Fibroblast of pulmonary artery (primary cell): ENCODE results near the gene HOXC12.

Source experiments
- DNase-seq: peaks from one replicate; pipeline ENCODE4 v3.0.0-alpha.2; 2010; ENCODE audit warnings: low read depth
- H3K4me3 ChIP-seq: replicated peaks from 2 replicates; pipeline ENCODE4 v1.5.1; 2011; ENCODE audit warnings: low read depth, mild to moderate bottlenecking, control low read depth, low read length, moderate library complexity
- CTCF ChIP-seq: IDR thresholded peaks from 2 replicates; pipeline ENCODE4 v1.5.1; 2011; ENCODE audit warnings: mild to moderate bottlenecking, control low read depth, low read length, inconsistent platforms; ENCODE audit errors: missing control alignments

Gene HOXC12

GRCh38 chr12:53982648-53983567 lies 28.2 kb downstream of the HOXC12 start:
- no peak overlapping the region for H3K4me3 ChIP-seq
- TF ChIP-seq CTCF = no peak
- no peak for DNase-seq

- TF ChIP-seq CTCF = no peak
- H3K4me3 ChIP-seq = no peak overlapping the region
- DNase-seq = no peak
Measured at GRCh38 chr12:53983568-53983949, 28.9 kb downstream of the HOXC12 start.

DNA sequence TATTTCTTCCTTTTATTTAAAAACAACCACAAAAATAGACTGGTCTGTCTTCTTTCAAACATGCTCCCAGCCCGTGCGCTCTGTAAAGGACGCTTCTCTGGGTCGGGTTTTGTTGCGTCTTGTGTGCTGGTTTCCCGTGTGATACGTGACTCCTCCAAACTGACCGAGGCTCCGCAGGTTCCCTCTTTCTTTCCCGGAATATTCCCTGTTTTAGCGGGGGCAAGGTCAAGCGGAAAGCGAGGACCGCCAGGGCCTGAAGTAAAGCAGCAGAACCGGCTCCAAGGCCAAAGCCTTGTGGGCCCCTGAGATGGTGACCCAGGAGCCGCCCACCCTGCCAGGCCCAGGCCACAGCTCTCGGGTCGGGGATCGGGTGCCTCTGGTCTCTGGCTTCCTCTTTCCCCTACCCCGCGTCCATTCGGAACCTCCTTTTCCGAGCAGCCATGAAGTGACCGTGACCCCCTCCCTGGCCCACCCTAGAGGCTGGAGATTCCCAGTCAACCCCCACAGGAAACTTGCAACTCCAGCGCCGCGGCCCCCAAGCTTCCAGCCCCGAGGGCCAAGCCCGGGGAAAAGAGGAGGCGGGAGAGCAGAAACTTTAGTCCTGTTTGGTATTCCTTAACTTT lies 29.4 kb downstream of the HOXC12 start:
- TF ChIP-seq CTCF = no peak
- no peak overlapping the region for H3K4me3 ChIP-seq
- no peak for DNase-seq

- peak; percentile 73 for DNase-seq
- no peak within 1 kb of the TSS for H3K4me3 ChIP-seq
- peak; percentile 38 for TF ChIP-seq CTCF
Measured at GRCh38 chr12:53984901-53985691, 30.4 kb downstream of the HOXC12 start, which contains the start of gene HOXC10. TSS of gene HOXC10 (plus strand) at chr12:53985146. CDS start at chr12:53985260, 114 bp downstream.

DNA sequence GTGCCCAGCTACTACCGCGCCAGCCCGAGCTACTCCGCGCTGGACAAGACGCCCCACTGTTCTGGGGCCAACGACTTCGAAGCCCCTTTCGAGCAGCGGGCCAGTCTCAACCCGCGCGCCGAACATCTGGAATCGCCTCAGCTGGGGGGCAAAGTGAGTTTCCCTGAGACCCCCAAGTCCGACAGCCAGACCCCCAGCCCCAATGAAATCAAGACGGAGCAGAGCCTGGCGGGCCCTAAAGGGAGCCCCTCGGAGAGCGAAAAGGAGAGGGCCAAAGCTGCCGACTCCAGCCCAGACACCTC lies 30.9 kb downstream of the HOXC12 start:
- H3K4me3 ChIP-seq = no peak overlapping the region
- TF ChIP-seq CTCF = no peak
- DNase-seq = no peak

GRCh38 chr12:53985994-53986685 lies 31.4 kb downstream of the HOXC12 start:
- H3K4me3 ChIP-seq = no peak overlapping the region
- TF ChIP-seq CTCF = no peak
- no peak for DNase-seq
